Activated naive CD4-positive, alpha-beta T cell treated with anti-CD3 and anti-CD28 coated beads, Interleukin-2, amount 50 U/mL, for 72 hours (primary cell): Measurements from ENCODE around the gene THUMPD3. TPM values are rescaled to one million over a fixed set of nuclear protein-coding genes. Genes with fewer than 3 reads are reported as not detected.
A peak's percentile ranks its signal among the peaks of the same experiment; 100 is the strongest.

ENCODE experiments used
- ATAC-seq, 2 donors: fragments of 150-1000 bp; cut with Tn5 transposase; 2 replicates each; pipeline ENCODE4 v1.10.0; 2021; ENCODE audit warnings: mild to moderate bottlenecking in 2 of 2, moderate library complexity in 2 of 2
- DNase-seq, 2 donors: peaks; one replicate each; pipeline ENCODE4 v3.0.0; 2021 to 2022; ENCODE audit warnings: low spot score in 2 of 2
- H3K27ac Mint-ChIP-seq, 2 donors: one replicate each; pipeline ENCODE4 v1.8.0; 2022; ENCODE audit warnings: mild to moderate bottlenecking in 2 of 2, mixed read lengths in 2 of 2
- H3K36me3 Mint-ChIP-seq, 2 donors: one replicate each; pipeline ENCODE4 v1.8.0; 2022; ENCODE audit warnings: mixed read lengths in 2 of 2
- H3K9me3 Mint-ChIP-seq, 2 donors: one replicate each; pipeline ENCODE4 v1.8.0; 2022; ENCODE audit warnings: mixed read lengths in 2 of 2
- total RNA-seq, 2 donors: library from RNA; stranded (reverse); gene quantifications; one replicate each; pipeline ENCODE4 v1.2.3, GENCODE V29; 2022

The THUMPD3 gene
- total RNA-seq, 2 donors from 2014 or later, result 61.6 to 62.0 TPM

DNA sequence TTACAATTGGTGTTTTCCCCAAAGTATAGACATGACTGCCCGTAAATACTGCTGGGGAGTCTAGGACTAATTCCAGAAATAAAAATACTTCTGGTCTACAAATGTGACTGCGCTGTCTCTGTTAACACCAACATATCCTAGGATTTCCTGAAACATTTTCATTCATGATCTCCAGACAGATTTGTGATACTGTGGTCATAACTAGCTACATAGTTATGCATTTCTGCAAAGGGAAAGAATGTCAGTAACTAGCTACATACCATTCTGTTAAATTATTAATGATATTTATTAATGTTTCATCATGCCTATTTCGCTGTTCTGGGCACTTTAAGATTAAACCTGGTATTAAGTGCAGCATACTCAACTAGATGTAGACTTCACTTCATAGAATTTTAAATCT is 67.9 kb downstream of the THUMPD3 start:
- Mint-ChIP-seq H3K27ac (no peak overlapping the region), H3K9me3 (no peaks in the 10 kb centered on the region), H3K36me3 (peaks cover 31 to 48% of the 10 kb centered on the region in 2 donors)
- ATAC-seq (no peak), DNase-seq (no peak)

DNA sequence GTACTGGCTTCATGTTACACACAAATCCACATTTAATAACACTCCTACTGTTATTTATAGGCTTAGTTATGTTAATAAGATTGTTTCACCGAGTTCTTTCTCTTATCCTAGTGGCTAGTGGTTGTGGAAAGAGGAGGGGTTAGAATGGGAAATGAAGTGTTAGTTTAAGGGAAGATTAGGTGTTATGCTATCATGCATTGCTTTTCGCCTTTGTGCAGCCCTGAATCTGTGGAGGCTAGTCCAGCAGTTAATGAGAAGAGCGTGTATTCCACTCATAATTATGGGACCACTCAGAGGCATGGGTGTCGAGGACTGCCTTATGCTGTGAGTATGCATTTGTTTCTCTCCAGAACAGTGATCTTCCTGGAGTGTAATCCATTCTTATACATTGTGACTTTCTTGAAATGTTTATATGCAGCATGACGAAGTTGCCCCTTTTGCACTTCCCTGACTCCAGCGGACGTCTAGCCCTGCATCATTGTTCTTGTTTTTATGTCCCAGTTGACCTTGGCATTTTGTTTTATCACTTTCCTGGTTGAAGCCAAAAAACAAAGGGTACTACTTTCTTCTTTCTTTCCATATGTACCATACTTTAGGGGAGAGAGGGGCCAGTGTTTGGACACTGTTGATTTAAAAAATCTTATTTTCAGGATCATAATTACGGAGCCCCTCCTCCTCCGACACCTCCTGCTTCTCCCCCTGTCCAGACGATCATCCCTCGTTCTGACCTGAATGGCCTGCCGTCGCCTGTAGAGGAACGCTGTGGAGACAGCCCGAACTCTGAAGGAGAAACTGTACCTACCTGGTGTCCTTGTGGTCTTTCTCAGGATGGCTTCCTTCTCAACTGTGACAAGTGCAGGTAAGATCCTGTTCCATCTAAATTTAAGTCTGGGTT is 71.0 kb downstream of the THUMPD3 start:
- no peak for DNase-seq
- ATAC-seq, result no peak
- H3K36me3 Mint-ChIP-seq, result peaks cover 29 to 40% of the 10 kb centered on the region in 2 donors
- peak overlapping the region in 1 of 2 donors; percentile 52 for H3K27ac Mint-ChIP-seq
- no peaks in the 10 kb centered on the region for H3K9me3 Mint-ChIP-seq

- H3K36me3 Mint-ChIP-seq, result peaks cover 24 to 35% of the 10 kb centered on the region in 2 donors
- peak overlapping the region in 1 of 2 donors; percentile 37 for H3K27ac Mint-ChIP-seq
- ATAC-seq (no peak), DNase-seq (no peak)
- no peaks in the 10 kb centered on the region for H3K9me3 Mint-ChIP-seq
These were observed 72.5 kb downstream of the THUMPD3 start for GRCh38 chr3:9435316-9435715.

Other genes starting within 250 kb of the THUMPD3 start
- 1 to 10 TPM; 1.9 to 4.4 TPM for gene SRGAP3, start 113.4 kb upstream of the THUMPD3 start, total RNA-seq
- 100 to 1,000 TPM; 158 to 170 TPM for gene SETD5, start 34.6 kb downstream of the THUMPD3 start, total RNA-seq
- gene LHFPL4, start 190.8 kb downstream of the THUMPD3 start, total RNA-seq, result not detected